ENCODE data around the gene SUOX.
"Not testable (repeated sequence)": the region's sequence is repeated elsewhere in the genome, so short reads cannot be mapped to it uniquely, and the experiment has no call there.

DNA sequence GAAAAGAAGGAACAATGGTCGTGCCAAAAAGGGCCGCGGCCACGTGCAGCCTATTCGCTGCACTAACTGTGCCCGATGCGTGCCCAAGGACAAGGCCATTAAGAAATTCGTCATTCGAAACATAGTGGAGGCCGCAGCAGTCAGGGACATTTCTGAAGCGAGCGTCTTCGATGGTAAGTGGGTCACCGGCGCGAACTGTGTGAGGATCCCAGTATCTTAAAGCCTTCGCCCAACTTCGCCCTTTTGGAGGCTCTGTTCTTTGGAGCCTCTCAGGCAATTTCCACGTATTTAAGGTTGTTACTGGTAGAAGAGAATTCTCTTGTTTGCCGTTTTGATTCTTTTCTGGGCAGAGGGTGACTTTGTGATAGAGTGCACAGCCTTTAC is 45.3 kb downstream of the SUOX start:
- TF ChIP-seq, protein P1, sequence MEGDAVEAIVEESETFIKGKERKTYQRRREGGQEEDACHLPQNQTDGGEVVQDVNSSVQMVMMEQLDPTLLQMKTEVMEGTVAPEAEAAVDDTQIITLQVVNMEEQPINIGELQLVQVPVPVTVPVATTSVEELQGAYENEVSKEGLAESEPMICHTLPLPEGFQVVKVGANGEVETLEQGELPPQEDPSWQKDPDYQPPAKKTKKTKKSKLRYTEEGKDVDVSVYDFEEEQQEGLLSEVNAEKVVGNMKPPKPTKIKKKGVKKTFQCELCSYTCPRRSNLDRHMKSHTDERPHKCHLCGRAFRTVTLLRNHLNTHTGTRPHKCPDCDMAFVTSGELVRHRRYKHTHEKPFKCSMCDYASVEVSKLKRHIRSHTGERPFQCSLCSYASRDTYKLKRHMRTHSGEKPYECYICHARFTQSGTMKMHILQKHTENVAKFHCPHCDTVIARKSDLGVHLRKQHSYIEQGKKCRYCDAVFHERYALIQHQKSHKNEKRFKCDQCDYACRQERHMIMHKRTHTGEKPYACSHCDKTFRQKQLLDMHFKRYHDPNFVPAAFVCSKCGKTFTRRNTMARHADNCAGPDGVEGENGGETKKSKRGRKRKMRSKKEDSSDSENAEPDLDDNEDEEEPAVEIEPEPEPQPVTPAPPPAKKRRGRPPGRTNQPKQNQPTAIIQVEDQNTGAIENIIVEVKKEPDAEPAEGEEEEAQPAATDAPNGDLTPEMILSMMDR (IDR thresholded peaks at IDR 0.05): not testable (repeated sequence)
- not testable (repeated sequence) for TF ChIP-seq POLR2AphosphoS5 (IDR thresholded peaks at IDR 0.05; ENCODE audit: insufficient read depth in 1 of 2, low read depth in 1 of 2); POLR2A (IDR thresholded peaks at IDR 0.05)

All from vagina (tissue), 2 donors.